NCI-H2171 (cell line): Measurements from ENCODE around the gene ZKSCAN2.
A peak's percentile ranks its signal among the peaks of the same experiment; 100 is the strongest.

ENCODE experiments used
- DNase-seq: peaks from one replicate; lab custom pipeline; 2025; lab: John Stamatoyannopoulos, UW

ZKSCAN2 gene

GRCh38 chr16:25223964-25224363, 33.7 kb downstream of the ZKSCAN2 start:
- DNase-seq = no peak

- DNase-seq = no peak
Measured at GRCh38 chr16:25222959-25223358, 34.7 kb downstream of the ZKSCAN2 start.

GRCh38 chr16:25219070-25219737, 38.4 kb downstream of the ZKSCAN2 start:
- no peak for DNase-seq

- no peak for DNase-seq
Measured at GRCh38 chr16:25217921-25218320, 39.7 kb downstream of the ZKSCAN2 start.

GRCh38 chr16:25217112-25217511, 40.5 kb downstream of the ZKSCAN2 start:
- DNase-seq = no peak

- DNase-seq = no peak
Measured at GRCh38 chr16:25213709-25214397, 43.8 kb downstream of the ZKSCAN2 start.

GRCh38 chr16:25212636-25213035, 45.0 kb downstream of the ZKSCAN2 start:
- DNase-seq = no peak

- DNase-seq = no peak
Measured at GRCh38 chr16:25210758-25211157, 46.9 kb downstream of the ZKSCAN2 start.

GRCh38 chr16:25199457-25199856, 58.2 kb downstream of the ZKSCAN2 start:
- no peak for DNase-seq

GRCh38 chr16:25198021-25198420, 59.6 kb downstream of the ZKSCAN2 start:
- no peak for DNase-seq

GRCh38 chr16:25194273-25194878, 63.3 kb downstream of the ZKSCAN2 start:
- DNase-seq = no peak

- DNase-seq = peak; percentile 7
Measured at GRCh38 chr16:25192096-25192495, 65.5 kb downstream of the ZKSCAN2 start.

GRCh38 chr16:25189305-25189704, 68.3 kb downstream of the ZKSCAN2 start:
- no peak for DNase-seq

GRCh38 chr16:25187491-25187795, 70.2 kb downstream of the ZKSCAN2 start:
- DNase-seq = no peak
